SK-N-SH treated with all-trans-retinoic acid at 6 μM for 48 hours (cell line): ENCODE measurements around the gene KIAA1958.

Source experiments
- ATAC-seq: fragments of 200-7000 bp; cut with Tn5 transposase; 3 replicates; pipeline ENCODE4 v1.9.1; 2020; ENCODE audit warnings: mild to moderate bottlenecking, moderate library complexity
- ARNTL ChIP-seq: fragments of 450-650 bp; formaldehyde crosslinking; IDR thresholded peaks from 2 replicates; pipeline ENCODE4 v1.5.0; 2020; ENCODE audit warnings: low read depth, mild to moderate bottlenecking, moderate library complexity, borderline replicate concordance
- BACH2 ChIP-seq: fragments of 250-450 bp; sonication (Bioruptor Pico); IDR thresholded peaks from 2 replicates; pipeline ENCODE4 v1.9.0; 2021; ENCODE audit warnings: mild to moderate bottlenecking, borderline replicate concordance
- CSDC2 ChIP-seq: fragments of 250-450 bp; sonication (Bioruptor Pico); IDR thresholded peaks from 2 replicates; pipeline ENCODE4 v1.5.0; 2020; ENCODE audit warnings: mild to moderate bottlenecking, moderate library complexity
- CSRNP3 ChIP-seq: fragments of 250-450 bp; sonication (Bioruptor Pico); IDR thresholded peaks from 2 replicates; pipeline ENCODE4 v1.5.1; 2021; ENCODE audit warnings: mild to moderate bottlenecking, moderate library complexity
- ESRRG ChIP-seq: fragments of 250-450 bp; sonication (Bioruptor Pico); IDR thresholded peaks from 2 replicates; pipeline ENCODE4 v1.6.1; 2021; ENCODE audit warnings: mild to moderate bottlenecking
- GLIS3 ChIP-seq: fragments of 250-450 bp; sonication (Bioruptor Pico); IDR thresholded peaks from 2 replicates; pipeline ENCODE4 v1.5.0; 2020; ENCODE audit warnings: mild to moderate bottlenecking, moderate library complexity
- ISL1 ChIP-seq: fragments of 250-450 bp; sonication (Bioruptor Pico); IDR thresholded peaks from 2 replicates; pipeline ENCODE4 v2.1.2; 2022; ENCODE audit warnings: mild to moderate bottlenecking, moderate library complexity
- OSR1 ChIP-seq: fragments of 250-450 bp; sonication (Bioruptor Pico); IDR thresholded peaks from 2 replicates; pipeline ENCODE4 v1.8.0; 2022; ENCODE audit warnings: moderate library complexity, mild to moderate bottlenecking, inconsistent platforms
- PATZ1 ChIP-seq: fragments of 250-450 bp; sonication (Bioruptor Pico); IDR thresholded peaks from 2 replicates; pipeline ENCODE4 v1.8.0; 2020; ENCODE audit warnings: mild to moderate bottlenecking, moderate library complexity, borderline replicate concordance
- POU6F1 ChIP-seq: fragments of 250-450 bp; sonication (Bioruptor Pico); IDR thresholded peaks from 2 replicates; pipeline ENCODE4 v1.8.0; 2021; ENCODE audit warnings: low read depth, mild to moderate bottlenecking, moderate library complexity, borderline replicate concordance
- RARB ChIP-seq: fragments of 250-450 bp; sonication (Bioruptor Pico); IDR thresholded peaks from 2 replicates; pipeline ENCODE4 v1.8.0; 2021; ENCODE audit warnings: mild to moderate bottlenecking, moderate library complexity
- SNAI2 ChIP-seq: fragments of 250-450 bp; sonication (Bioruptor Pico); IDR thresholded peaks from 2 replicates; pipeline ENCODE4 v1.5.0; 2020; ENCODE audit warnings: mild to moderate bottlenecking, moderate library complexity
- TCF4 ChIP-seq: fragments of 250-450 bp; sonication (Bioruptor Pico); IDR thresholded peaks from 2 replicates; pipeline ENCODE4 v1.8.0; 2021; ENCODE audit warnings: mild to moderate bottlenecking, moderate library complexity, borderline replicate concordance
- TSHZ2 ChIP-seq: fragments of 250-450 bp; sonication (Bioruptor Pico); IDR thresholded peaks from 2 replicates; pipeline ENCODE4 v1.5.0; 2020; ENCODE audit warnings: mild to moderate bottlenecking, moderate library complexity
- ZC3H10 ChIP-seq: fragments of 250-450 bp; sonication (Bioruptor Pico); IDR thresholded peaks from 2 replicates; pipeline ENCODE4 v1.5.1; 2021; ENCODE audit warnings: mild to moderate bottlenecking, moderate library complexity
- ZFP3 ChIP-seq: fragments of 250-450 bp; sonication (Bioruptor Pico); IDR thresholded peaks from 2 replicates; pipeline ENCODE4 v1.5.0; 2020; ENCODE audit warnings: mild to moderate bottlenecking, moderate library complexity
- ZFP30 ChIP-seq: fragments of 450-650 bp; formaldehyde crosslinking; IDR thresholded peaks from 2 replicates; pipeline ENCODE4 v1.5.0; 2022; ENCODE audit warnings: mild to moderate bottlenecking, moderate library complexity
- ZNF70 ChIP-seq: fragments of 450-650 bp; formaldehyde crosslinking; IDR thresholded peaks from 2 replicates; pipeline ENCODE4 v1.5.0; 2020; ENCODE audit warnings: mild to moderate bottlenecking, moderate library complexity
- ZNF8 ChIP-seq: fragments of 450-650 bp; formaldehyde crosslinking; IDR thresholded peaks from 2 replicates; pipeline ENCODE4 v1.5.0; 2020; ENCODE audit warnings: mild to moderate bottlenecking, moderate library complexity

The KIAA1958 gene

GRCh38 chr9:112494153-112494552 is 7.5 kb downstream of the KIAA1958 start:
- no peak for TF ChIP-seq GLIS3 (CRISPR knock-in tag)
- TF ChIP-seq SNAI2 (CRISPR knock-in tag), result no peak
- TF ChIP-seq RARB, result no peak
- no peak for TF ChIP-seq ZC3H10 (CRISPR knock-in tag)
- TF ChIP-seq BACH2 (CRISPR knock-in tag), result no peak
- no peak for TF ChIP-seq ISL1
- TF ChIP-seq ZFP30, result no peak
- TF ChIP-seq TCF4, result no peak
- no peak for TF ChIP-seq ZNF70
- no peak for TF ChIP-seq POU6F1 (CRISPR knock-in tag)
- TF ChIP-seq ESRRG (CRISPR knock-in tag), result no peak
- no peak for TF ChIP-seq ZFP3 (CRISPR knock-in tag)
- no peak for TF ChIP-seq TSHZ2 (CRISPR knock-in tag)

GRCh38 chr9:112495614-112496013 is 9.0 kb downstream of the KIAA1958 start:
- TF ChIP-seq ESRRG (CRISPR knock-in tag) (no peak), TCF4 (no peak), CSRNP3 (CRISPR knock-in tag) (no peak), POU6F1 (CRISPR knock-in tag) (no peak), ZFP30 (no peak), TSHZ2 (CRISPR knock-in tag) (no peak), ISL1 (no peak), ZC3H10 (CRISPR knock-in tag) (no peak), ARNTL (CRISPR knock-in tag) (no peak), OSR1 (CRISPR knock-in tag) (no peak), CSDC2 (CRISPR knock-in tag) (no peak), ZFP3 (CRISPR knock-in tag) (no peak), RARB (no peak), PATZ1 (CRISPR knock-in tag) (no peak), ZNF8 (CRISPR knock-in tag) (no peak)
- no peak for ATAC-seq

More at GRCh38 chr9:112494153-112494552, 7.5 kb downstream of the KIAA1958 start:
- no peak for ATAC-seq
